ENCODE measurements around the gene ATXN1.
"Not testable (repeated sequence)": the region's sequence is repeated elsewhere in the genome, so short reads cannot be mapped to it uniquely, and the experiment has no call there.

ATXN1 gene

DNA sequence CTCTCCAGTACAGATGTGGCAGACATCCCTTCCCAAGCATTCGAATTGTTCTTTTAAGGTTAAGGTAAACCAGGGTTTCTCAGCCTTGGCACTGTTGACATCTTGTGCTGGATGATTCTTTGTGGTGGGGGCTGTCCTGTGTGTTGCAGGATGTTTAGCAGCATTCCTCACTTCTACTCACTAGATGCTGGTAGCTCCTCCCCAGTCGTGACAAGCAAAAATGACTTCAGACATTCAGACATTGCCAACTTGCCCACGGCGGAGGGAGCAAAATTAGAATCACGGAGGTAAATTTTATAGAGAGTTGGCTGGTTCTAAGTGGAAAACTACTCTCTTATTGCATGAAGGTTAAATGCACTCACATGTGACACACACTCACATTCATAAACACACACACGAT is 334.1 kb downstream of the ATXN1 start:
- DNase-seq = no peak

DNA sequence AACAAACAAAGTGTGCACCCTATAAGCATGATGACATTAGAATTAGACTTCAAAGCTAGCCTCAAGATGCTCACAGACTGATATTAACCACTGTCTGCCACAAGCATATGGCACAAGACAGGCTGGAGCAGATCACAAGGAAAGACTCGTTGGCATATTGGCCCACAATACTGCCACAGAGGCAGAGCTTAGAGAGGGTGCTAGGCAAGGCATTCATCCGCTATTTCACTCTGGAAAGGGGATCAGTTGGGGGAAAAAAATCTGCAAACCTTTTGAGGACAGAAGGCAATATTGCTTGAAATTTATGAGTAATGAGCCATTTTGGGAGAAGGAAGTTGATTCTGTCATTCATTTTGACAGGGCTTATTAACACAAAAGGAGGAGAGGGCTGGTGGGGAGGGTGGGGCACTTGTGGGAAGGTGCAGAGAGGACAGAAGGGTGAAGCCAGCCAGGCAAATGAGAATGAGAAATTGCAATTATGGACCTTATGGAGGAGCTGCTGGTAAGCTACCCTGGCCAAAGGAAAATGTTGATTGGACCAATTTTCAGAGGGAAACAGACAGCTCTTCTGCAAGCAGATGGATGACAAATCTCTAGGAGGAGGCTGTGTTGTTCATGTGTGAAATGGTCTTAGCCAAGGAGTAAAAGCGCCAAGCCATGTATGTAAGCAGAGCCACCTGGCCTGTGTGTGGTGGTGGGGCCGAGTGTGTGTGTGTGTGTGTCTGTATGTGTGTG is 335.2 kb downstream of the ATXN1 start:
- no peak for DNase-seq

DNA sequence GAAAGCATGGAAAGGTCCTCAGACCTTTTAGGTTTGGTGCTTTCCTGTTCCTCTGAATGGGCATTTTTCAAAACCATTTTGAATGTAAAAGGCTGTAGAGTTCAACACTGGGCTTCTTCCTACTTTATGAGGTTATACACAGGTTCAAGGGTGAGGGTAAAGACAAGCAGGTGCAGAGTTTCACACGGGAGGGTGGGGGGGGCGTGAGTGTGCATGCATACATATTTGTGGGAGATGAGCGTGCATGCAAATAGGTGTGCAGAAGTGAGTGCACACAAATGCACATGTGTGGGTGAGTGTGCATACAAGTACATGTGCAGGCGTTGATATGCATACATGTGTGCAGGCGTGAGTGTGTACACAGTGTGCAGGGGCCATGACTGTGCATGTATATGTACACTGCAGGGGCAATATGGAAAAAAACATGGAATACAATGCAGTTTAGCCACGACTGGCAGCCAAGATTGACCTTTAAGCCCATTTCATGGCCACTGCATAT is 339.7 kb downstream of the ATXN1 start:
- no peak for DNase-seq

DNA sequence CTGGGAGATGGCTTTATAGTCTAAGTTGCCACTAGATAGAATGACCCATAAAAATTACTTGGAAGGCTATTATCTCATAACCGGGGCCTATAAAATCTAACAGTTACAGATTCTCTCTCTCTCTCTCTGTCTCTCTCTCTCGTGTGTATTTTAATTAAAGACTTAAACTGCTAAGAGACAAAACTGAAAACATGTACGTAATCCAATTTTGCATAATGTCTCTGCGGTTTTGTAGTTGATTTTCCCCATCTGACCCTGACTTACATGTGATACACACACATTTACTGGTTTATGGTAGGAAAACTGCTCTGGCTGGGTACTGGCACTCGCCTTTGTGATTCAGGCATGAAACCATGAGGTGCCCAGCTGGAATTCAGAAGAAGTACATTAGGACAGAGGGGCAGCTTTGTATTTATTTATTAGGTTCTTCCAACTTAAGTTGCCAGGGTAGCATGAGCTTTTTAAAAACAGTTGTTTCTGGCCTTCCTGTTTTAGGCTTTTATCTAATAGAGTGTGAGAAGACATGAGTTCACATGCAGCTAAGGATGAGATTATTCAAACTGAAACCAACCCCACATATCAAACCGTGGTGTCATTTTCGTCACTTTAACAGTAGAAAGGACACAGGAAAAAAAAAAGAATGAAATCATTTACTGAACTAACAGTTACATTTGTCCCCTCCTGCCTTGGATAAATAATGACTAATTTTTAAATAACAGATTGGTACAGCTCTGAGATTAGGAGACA is 340.4 kb downstream of the ATXN1 start:
- no peak for DNase-seq

DNA sequence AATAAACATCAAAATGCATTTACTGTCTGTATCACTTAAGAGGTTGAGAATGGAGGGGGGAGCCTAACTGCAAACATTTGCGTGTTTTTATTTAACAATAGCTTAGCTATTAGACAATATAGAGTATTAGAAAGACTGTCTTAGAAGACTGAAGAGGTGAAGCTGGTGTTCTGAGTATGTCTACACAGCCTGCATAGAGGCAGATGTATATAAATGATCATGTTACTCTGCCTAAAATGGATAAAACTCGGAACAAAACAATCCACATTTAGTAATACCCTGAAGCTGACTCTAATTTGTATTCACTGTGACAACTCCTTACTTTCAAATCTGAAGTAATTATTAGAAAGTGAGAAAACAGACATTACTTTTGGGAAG is 340.9 kb downstream of the ATXN1 start:
- DNase-seq = no peak

DNA sequence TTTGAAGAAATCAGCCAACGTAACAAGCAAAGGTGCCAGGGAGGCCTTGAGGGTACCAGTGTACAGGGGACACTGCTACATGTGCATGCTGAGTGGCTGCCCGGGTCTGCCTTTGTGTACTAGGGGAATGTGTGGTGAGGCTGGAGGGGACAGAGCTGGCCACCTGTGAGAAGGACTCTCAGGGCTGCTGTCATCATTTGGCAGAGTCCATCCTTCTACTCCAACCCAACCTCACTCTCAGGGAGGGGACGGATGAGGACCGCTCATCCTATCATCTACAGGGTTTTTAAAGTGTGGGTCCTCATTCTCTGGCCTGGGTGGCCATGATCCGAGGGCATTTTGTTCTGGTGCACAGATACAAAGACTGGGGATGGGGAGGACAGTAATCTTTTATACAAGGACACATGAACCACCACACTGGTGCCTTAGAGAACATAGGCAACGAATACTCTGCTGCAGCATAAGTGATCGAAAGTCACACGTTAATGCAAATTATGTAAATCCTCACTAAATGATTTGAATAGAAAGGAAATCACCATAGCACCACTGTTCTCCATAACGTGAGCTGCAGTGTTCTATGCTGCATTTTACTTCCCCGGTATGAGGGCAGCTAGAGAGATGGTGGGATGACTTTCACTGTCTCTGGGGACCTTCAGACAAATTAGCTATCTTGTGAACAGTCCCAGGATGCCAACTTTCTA is 341.5 kb downstream of the ATXN1 start:
- no peak for DNase-seq

DNA sequence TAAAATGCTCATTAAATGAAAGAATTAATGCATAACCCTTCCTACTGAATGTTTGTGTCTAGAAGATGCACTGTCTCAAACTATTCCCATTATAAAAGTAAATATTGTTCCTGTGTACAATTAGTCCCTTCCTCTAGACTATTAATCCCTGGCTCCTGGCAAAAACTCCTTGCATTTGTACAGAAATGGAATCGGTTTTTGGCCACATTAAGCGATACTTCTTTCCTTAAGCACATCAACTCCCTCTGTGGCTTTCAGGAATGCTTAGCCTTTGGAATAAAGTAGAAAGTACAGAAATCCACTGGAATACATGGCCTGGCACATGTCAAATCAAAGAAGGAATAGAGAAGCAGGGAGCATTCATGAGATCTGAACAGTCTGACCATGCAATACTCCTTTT is 343.1 kb downstream of the ATXN1 start:
- no peak for DNase-seq

DNA sequence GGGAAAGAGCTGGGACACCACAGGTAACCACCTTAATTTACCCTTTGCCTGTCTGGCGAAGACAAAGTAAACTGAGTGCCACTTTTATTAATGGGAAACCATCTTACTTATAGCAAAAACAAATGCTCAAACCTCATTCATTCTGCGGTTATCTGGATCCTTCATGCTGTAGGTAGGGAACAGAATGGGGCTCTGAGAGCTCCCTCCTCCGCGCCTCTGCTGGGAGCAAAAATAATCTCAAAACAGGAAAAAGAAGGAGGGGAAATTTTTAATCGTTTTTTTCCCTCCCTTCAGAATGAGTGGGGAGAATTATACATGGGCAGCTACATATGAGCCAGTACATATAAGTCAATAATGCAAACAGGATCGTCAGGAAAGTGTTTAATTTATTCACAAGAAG is 345.6 kb downstream of the ATXN1 start:
- no peak for DNase-seq

DNA sequence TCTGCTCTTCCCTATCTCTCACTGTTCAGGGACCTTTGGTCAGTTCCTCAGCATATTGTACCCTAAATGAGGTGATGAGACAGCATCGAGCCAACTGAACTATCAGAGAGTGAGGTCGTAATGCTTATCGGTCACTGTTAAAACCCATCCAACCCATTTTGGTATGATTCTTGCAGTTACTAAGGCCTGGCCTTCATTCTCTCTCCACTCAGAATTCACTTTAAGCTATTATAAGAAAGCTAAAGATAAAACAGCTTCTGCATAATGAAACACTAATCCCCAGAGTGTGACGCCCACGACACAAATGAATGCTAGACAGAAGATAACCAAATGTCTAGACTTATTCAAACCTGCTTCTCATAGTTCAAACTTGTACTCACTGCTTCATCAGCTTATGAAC is 347.1 kb downstream of the ATXN1 start:
- no peak for DNase-seq

DNA sequence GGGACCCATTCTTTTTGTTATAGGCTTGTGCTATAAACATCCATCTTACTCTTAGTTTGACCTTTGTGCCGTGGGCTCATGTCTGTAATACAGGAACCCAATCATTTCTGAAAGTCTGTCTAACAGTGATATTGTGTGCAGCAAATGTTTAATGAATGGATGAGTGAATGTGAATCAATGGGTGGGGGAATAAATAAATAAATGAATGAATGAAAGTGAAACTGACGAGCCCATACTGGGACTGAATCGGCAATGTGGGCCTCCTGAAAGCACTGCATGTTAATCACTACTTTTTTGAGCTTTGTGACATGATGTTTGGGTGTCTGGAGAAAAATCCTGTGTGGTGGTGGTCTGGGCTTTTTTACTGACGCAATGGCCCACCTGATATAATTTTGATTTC is 347.9 kb downstream of the ATXN1 start:
- no peak for DNase-seq

DNA sequence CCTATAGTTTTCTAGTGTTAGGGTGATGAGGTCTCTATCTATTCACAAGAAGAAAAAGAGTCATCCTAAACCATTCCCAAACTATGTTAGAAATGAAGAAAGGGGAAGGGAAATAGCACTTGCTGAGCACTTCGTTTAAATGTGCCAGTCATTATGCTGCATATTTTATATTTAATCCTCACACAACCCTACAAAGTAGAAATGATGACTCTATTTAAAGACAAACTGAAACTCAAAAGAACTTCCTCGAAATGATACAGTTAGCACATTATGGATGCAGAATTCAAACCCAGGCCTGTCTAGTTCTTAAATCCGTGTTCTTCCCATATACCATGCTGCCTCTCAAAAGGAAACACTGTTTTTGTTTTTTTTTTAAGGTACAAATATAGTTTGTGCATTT is 348.3 kb downstream of the ATXN1 start:
- DNase-seq = no peak

DNA sequence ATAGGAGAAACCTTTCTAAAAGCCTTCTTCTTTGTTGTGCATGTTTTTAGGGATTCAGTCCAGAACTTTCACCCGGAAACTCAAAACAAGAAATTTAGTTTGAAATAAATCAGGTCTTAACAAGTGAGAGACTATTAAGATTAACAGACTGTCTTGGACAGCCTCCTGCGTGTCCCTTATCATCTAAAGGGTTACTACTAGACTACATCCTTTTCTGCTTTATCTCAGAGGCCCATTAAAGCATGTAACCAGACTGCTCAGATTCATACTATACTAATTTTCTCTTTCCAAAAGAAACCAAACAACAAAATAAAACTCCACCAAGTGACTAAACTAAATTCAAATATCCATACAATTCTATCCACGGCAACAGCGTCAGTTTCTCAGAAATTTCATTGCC is 349.1 kb downstream of the ATXN1 start:
- DNase-seq = no peak

DNA sequence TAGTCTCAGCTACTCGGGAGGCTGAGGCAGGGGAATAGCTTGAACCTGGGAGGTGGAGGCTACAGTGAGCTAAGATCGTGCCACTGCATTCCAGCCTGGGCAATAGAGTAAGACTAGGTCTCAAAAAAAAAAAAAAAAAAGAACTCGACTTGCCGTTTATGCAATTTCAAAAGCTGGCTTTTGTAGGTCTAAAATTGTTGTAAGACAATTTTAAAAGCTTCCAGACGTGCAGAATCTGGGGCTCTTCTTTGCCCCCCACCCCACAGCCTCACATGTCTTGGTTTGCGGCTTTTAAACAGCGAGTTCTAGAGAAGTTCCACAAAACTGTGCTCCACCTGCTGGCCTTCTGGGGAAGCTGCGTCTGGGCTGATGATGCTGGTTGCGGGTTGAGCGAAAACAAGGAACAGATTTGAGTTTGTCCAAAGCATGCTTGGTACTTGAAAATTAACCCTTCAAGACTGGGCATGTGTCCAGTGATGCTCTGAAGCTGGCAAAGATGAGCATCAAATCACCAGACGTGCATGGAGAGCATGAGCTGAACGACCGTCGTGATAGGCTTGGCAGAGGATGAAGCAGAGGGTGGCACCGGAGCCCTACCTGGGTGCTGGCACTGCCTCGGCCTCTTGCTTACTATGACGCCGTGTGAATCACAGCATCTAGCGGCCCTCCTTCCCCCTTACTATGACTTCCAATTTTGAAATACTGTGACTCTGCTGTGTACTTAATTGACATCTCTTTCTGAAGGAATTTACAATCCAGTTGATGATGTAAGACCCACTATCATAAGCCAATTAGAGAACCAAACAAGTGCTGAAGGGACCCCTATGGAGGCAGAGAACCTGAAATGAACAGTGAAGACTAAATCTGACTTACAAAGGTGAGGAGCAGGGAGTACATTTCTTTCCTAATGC is 351.5 kb downstream of the ATXN1 start:
- peak; percentile 1 for DNase-seq

DNA sequence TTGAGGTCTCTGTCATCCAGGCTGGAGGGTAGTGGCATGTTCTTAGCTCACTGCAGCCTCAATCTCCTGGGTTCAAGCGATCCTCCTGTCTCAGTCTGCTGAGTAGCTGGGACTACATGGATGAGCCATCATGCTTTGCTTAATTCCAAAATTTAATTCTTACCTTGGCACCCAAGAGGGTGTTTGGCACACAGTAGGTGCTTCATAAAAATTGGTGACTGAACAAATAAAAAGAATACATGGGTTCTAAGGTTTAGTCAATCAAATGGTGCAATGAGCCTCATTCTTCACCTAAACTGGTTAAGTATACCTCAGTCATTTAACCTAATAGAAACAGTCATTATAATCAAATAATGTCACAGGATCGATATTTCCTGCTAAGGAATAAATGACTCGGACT is 352.5 kb downstream of the ATXN1 start:
- DNase-seq = no peak

DNA sequence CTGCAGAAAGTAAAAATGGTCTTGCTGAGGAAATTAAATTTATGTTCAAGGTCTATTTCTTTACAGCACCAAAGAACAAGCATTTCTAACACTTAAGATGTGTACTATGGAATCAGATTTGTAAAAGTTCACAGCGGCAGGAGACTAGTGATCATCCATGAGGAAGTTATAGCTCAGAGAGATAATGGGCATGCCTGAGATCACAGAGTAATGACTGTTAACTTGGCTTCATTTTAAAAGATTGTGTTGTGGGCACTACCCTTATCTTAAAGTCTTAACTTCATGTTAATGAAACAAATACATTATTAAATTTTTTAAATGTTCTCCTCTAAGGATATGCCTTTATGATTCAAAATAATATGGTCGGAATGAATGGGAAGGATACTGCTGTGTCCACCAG is 354.3 kb downstream of the ATXN1 start:
- DNase-seq = no peak

DNA sequence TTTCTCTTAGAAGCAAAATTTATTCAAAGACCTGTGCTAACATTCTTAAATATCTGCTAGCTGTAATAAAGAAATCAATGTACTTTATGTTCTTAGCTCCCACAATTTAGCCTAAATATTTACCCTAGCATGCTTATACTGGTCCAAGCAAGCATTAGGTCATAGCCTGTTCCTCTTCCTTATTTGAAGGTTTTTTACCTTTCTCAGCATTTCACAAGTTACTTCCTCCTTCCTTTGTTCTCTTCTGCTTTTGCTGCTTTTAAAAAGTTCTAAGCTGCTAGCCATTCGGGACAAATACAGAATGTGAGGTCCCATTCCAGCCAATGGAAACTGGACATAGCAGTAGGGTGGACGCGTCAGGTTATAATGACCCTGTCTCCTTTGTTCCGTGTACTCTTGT is 354.7 kb downstream of the ATXN1 start:
- DNase-seq = not testable (repeated sequence)

DNA sequence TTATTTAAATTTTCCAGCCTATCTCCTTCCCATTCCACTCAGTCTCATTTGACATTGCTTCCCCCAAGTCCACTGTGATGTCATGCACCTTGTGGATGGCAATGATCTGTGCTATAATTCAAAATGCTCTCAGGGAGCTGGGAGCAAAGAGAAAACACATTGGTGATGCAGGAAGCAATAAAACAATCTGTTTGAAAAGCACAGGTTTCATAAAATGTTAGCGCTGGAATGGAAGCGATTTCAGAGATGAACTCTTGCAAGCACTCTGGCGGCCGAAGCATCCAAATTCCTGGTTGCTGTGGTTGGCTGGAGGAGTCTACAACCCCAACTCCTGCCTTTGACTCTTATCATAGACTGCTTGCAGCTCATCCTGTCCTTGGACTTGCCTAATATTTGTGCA is 355.9 kb downstream of the ATXN1 start:
- no peak for DNase-seq

DNA sequence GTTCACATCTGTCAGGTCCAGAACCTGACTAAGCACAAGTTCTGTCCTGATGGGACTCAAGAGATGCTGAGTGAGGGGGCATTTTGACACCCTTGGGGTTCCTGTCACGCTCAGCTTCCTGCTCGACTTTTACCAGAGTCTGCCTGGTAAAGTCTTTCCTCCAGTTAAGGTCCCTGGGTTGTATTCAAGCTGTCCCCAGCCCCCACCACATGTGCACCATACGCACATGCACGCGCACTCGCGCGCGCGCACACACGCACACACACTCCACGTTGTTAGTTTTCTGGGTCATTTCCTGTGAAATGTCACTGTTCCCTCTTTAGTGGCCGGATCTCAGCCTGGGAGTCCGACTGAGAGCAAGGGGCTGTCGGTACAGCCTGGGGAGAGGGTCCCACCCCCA is 356.8 kb downstream of the ATXN1 start:
- no peak for DNase-seq

DNA sequence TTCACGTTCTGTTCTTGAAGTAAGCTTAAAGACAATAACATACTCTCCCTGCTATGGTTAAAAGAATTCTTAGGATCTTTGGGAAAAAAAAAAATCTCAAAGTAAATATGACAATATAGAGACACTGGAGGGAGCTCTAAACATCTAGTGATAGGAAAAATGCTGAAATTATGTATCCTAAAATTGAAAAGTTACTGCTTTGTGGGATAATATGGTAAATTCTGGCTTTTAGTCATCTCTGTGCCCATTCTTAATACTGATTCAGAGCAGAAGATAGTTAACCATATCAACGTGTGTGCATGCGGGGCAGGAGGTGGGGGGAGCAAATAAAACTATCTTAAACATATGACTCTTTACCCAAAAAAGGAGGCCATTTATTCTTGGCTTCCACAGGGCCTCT is 357.4 kb downstream of the ATXN1 start:
- DNase-seq = no peak

DNA sequence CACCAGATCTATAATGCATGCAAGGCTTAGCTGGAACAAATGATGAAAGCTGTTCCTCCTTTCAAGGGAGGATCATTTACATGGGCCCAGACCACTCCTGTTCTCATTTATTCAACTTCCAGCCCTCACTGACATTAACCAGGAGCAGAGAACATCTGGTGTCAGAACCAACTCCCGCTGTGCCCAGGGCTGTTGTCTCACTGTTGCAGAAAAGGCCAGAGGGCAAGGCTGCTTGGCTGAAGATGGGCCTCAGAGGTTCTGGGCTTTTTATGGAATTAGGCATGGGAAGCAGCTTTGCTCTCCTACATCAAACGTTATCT is 358.7 kb downstream of the ATXN1 start:
- no peak for DNase-seq

DNA sequence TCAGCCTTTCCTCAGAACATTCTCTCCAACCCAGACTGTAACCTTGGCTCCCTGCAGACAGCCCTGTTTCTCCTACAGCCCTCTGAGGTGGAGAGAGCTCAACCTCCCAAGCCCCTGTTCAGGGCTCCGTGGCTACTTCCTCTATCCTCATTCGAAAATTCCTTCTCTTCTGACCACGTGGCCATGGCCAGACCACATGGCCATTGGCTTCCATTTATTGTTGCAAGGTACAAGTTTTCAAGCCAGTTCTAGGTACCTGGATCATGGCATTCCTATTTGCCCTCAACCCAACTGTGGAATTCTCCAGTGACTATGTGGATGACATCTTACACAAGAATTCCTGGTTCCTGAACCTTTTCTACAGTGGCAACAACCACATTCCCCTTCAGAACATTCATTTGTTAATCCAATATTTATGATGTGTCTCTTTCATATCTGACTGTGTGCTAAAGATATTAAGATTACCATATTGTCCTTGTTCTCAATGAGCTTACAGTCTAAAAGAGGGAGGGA is 361.0 kb downstream of the ATXN1 start:
- DNase-seq = no peak

DNA sequence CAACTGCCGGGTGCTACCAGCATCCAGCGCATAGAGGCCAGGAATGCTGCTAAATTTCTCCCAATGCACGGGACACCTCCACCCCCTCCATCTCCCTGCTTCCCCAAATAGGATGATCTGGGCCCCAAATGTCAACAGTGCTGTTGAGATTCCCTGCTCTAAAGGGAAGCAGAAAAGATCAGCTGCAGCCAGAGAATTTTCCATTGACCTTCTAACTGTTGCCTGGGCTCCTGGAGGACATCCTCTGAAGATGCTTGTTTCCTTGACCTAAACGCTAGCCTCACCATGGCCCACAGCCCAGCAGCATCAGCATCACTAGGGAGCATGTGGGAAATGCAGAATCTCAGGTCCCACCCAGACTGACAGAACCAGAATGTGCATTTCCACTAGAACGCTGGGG is 361.6 kb downstream of the ATXN1 start:
- no peak for DNase-seq

DNA sequence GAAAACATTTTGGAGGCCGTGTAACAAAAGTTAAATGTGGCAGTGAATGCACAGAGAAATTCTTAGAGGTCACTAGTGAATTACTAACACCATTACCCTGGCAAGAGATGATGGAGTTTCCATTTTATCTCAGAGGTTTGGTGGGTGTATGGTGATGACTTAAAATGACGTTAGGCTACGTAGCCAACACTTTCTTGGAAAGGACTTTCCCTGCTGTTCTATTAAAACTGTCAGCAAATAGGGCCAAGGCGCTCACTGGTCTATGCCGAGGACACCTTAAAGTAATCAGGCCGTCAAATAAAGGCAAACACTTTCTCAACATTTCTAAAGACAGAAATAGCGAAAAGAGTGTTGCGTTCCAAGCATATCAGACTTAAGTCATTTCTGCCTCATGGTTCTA is 362.1 kb downstream of the ATXN1 start:
- DNase-seq = no peak
